Hepatocyte (in vitro differentiated cells): Measurements from ENCODE around the gene PRKCZ. TPM values are rescaled to one million over a fixed set of nuclear protein-coding genes. Genes with fewer than 3 reads are reported as not detected.

Source experiments
- DNase-seq: peaks from one replicate; pipeline ENCODE4 v3.0.0-alpha.2; 2016; ENCODE audit warnings: low spot score
- H2AFZ ChIP-seq: fragments of 200-600 bp; sonication (generic); 2 replicates; pipeline ENCODE4 v1.6.0; 2016; ENCODE audit warnings: antibody characterized with exemption, mild to moderate bottlenecking
- H3K27ac ChIP-seq: fragments of 200-600 bp; sonication (generic); 2 replicates; pipeline ENCODE4 v1.5.1; 2016; ENCODE audit warnings: mild to moderate bottlenecking
- H3K27me3 ChIP-seq: fragments of 200-600 bp; sonication (generic); 2 replicates; pipeline ENCODE4 v1.6.1; 2016
- H3K36me3 ChIP-seq: fragments of 200-600 bp; sonication (generic); replicated peaks from 2 replicates; pipeline ENCODE4 v1.5.1; 2016; ENCODE audit warnings: low read depth; ENCODE audit not compliant: insufficient read depth
- H3K4me1 ChIP-seq: fragments of 200-600 bp; sonication (generic); 2 replicates; pipeline ENCODE4 v1.5.1; 2016; ENCODE audit warnings: mild to moderate bottlenecking, moderate library complexity; ENCODE audit not compliant: insufficient read depth
- H3K4me2 ChIP-seq: fragments of 200-600 bp; sonication (generic); 2 replicates; pipeline ENCODE4 v1.6.0; 2016
- H3K4me3 ChIP-seq: fragments of 200-600 bp; sonication (generic); 2 replicates; pipeline ENCODE4 v1.5.1; 2016; ENCODE audit warnings: mild to moderate bottlenecking
- H3K79me2 ChIP-seq: fragments of 200-600 bp; sonication (generic); 2 replicates; pipeline ENCODE4 v1.6.0; 2017; ENCODE audit warnings: mild to moderate bottlenecking
- H3K9me2 ChIP-seq: fragments of 200-600 bp; sonication (generic); replicated peaks from 2 replicates; pipeline ENCODE4 v1.6.0; 2017; ENCODE audit warnings: mild to moderate bottlenecking; ENCODE audit not compliant: insufficient read depth
- H3K9me3 ChIP-seq: fragments of 200-600 bp; sonication (generic); 2 replicates; pipeline ENCODE4 v1.5.1; 2016; ENCODE audit warnings: low read depth, mild to moderate bottlenecking
- H4K20me1 ChIP-seq: fragments of 200-600 bp; sonication (generic); 2 replicates; pipeline ENCODE4 v1.6.0; 2016; ENCODE audit warnings: mild to moderate bottlenecking; ENCODE audit not compliant: insufficient read depth, poor library complexity, severe bottlenecking
- CTCF ChIP-seq: fragments of 200-600 bp; sonication (generic); IDR thresholded peaks from 2 replicates; pipeline ENCODE4 v1.5.1; 2016; ENCODE audit warnings: antibody characterized with exemption, mild to moderate bottlenecking; ENCODE audit not compliant: poor library complexity
- EZH2 ChIP-seq: fragments of 200-600 bp; sonication (generic); IDR thresholded peaks from 2 replicates; pipeline ENCODE4 v1.6.1; 2016; ENCODE audit warnings: antibody characterized with exemption, mild to moderate bottlenecking, borderline replicate concordance
- EZH2phosphoT487 ChIP-seq: fragments of 200-600 bp; sonication (generic); IDR thresholded peaks from one replicate; pipeline ENCODE4 v1.6.1; 2018; ENCODE audit warnings: antibody characterized with exemption, mild to moderate bottlenecking, low read depth, moderate library complexity; ENCODE audit not compliant: unreplicated experiment, severe bottlenecking
- WGBS: methylation state at CpG from one replicate; pipeline ENCODE4 v1.1.6; 2016; ENCODE audit warnings: low lambda C conversion rate; ENCODE audit errors: missing lambda C conversion rate; 5-methylcytosine and 5-hydroxymethylcytosine counted together
- polyA plus RNA-seq: library from polyadenylated mRNA; unstranded; fragments of >200 nt; fragmentation: Nextera tagmentation; extraction: Ambion mirVana; gene quantifications from 2 replicates; pipeline ENCODE4 v1.2.1, GENCODE V29; 2016
- total RNA-seq: library from RNA; depleted of rRNA; stranded (reverse); fragments of >200 nt; gene quantifications from 2 replicates; pipeline ENCODE4 v1.2.3, GENCODE V29; 2014

The PRKCZ gene
- total and polyA plus RNA-seq, 2 experiments from 2014 or later, result 41.0 to 52.3 TPM

- H3K27me3 ChIP-seq, result no peaks in the 10 kb centered on the region
- H3K4me2 ChIP-seq, result no peak overlapping the region
- no peaks in the 10 kb centered on the region for H3K36me3 ChIP-seq
- H4K20me1 ChIP-seq, result no peaks in the 10 kb centered on the region
- H2AFZ ChIP-seq, result no peak overlapping the region
- H3K27ac ChIP-seq, result no peak overlapping the region
- TF ChIP-seq EZH2 (no peak), EZH2phosphoT487 (no peak), CTCF (no peak)
- 93% methylated on average over 4 of the region's 4 CpGs for WGBS
- DNase-seq, result no peak
- H3K9me3 ChIP-seq, result no peaks in the 10 kb centered on the region
- H3K79me2 ChIP-seq, result peaks cover 15% of the 10 kb centered on the region
- H3K4me1 ChIP-seq, result peaks cover 27% of the 10 kb centered on the region
- no peaks in the 10 kb centered on the region for H3K9me2 ChIP-seq
- no peak overlapping the region for H3K4me3 ChIP-seq
These were observed 90.8 kb downstream of the PRKCZ start for GRCh38 chr1:2141025-2141424.

GRCh38 chr1:2143814-2144500 lies 93.7 kb downstream of the PRKCZ start:
- Histone ChIP-seq H3K4me2 (no peak overlapping the region), H3K27ac (no peak overlapping the region), H3K4me1 (no peaks in the 10 kb centered on the region), H3K79me2 (peaks cover 9% of the 10 kb centered on the region), H3K36me3 (no peaks in the 10 kb centered on the region), H3K4me3 (no peak overlapping the region), H4K20me1 (no peaks in the 10 kb centered on the region), H3K9me2 (no peaks in the 10 kb centered on the region), H2AFZ (no peak overlapping the region), H3K9me3 (no peaks in the 10 kb centered on the region), H3K27me3 (no peaks in the 10 kb centered on the region)
- TF ChIP-seq EZH2 (no peak), EZH2phosphoT487 (no peak), CTCF (no peak)
- 97% methylated on average over 20 of the region's 30 CpGs for WGBS
- DNase-seq, result no peak

- Histone ChIP-seq H2AFZ (no peak overlapping the region), H3K27ac (no peak overlapping the region), H3K4me2 (no peak overlapping the region), H3K36me3 (no peaks in the 10 kb centered on the region), H3K9me2 (no peaks in the 10 kb centered on the region), H4K20me1 (no peaks in the 10 kb centered on the region), H3K79me2 (peaks cover 5% of the 10 kb centered on the region), H3K27me3 (no peaks in the 10 kb centered on the region), H3K9me3 (no peaks in the 10 kb centered on the region), H3K4me3 (no peak overlapping the region), H3K4me1 (no peaks in the 10 kb centered on the region)
- TF ChIP-seq CTCF (no peak), EZH2phosphoT487 (no peak), EZH2 (no peak)
- 96% methylated on average over 14 of the region's 15 CpGs for WGBS
- no peak for DNase-seq
These were observed 94.4 kb downstream of the PRKCZ start for GRCh38 chr1:2144501-2145090.
